C4-2B (cell line): Measurements from ENCODE around the gene CHN2.

ENCODE experiments used
- ZFX ChIP-seq: fragments of 450-650 bp; IDR thresholded peaks from 2 replicates; pipeline ENCODE4 v1.6.1; 2017
- TF ChIP-seq, protein P1 (sequence below): fragments of 450-650 bp; conservative IDR thresholded peaks from 2 replicates; pipeline ENCODE4 v1.5.1; 2017; ENCODE audit warnings: mild to moderate bottlenecking

DNA sequence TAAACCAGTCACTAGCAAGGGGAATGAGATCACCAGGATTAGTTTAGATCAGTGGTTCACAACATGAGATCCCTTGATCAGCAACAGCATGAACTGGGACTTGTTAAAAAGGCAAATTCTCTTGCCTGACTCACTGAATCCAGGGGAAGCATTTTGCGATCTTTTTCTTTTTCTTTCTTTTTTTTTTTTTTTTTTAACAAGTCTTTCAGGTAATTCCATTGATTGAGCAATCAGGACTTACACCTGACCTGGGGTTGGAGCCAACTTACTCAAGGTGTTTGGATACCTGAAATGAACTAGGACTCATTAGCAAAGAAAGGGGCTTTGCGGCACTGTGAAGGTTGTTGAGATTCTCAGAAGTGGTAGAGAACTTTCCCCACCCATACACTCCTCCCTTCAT lies 321.9 kb downstream of the CHN2 start:
- TF ChIP-seq, protein P1, sequence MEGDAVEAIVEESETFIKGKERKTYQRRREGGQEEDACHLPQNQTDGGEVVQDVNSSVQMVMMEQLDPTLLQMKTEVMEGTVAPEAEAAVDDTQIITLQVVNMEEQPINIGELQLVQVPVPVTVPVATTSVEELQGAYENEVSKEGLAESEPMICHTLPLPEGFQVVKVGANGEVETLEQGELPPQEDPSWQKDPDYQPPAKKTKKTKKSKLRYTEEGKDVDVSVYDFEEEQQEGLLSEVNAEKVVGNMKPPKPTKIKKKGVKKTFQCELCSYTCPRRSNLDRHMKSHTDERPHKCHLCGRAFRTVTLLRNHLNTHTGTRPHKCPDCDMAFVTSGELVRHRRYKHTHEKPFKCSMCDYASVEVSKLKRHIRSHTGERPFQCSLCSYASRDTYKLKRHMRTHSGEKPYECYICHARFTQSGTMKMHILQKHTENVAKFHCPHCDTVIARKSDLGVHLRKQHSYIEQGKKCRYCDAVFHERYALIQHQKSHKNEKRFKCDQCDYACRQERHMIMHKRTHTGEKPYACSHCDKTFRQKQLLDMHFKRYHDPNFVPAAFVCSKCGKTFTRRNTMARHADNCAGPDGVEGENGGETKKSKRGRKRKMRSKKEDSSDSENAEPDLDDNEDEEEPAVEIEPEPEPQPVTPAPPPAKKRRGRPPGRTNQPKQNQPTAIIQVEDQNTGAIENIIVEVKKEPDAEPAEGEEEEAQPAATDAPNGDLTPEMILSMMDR: no peak
- no peak for TF ChIP-seq ZFX
